Fibroblast of lung (primary cell): Measurements from ENCODE around the gene EDEM1. TPM values are rescaled to one million over a fixed set of nuclear protein-coding genes. Genes with fewer than 3 reads are reported as not detected.

Experiments
- DNase-seq, 2 donors: peaks; one replicate each; pipeline versions ENCODE4 v3.0.0 to v3.0.0-alpha.2; 2010; ENCODE audit warnings: low read depth in 2 of 2
- H2AFZ ChIP-seq: 2 replicates; pipeline ENCODE4 v1.5.1; 2012; ENCODE audit warnings: low read length, control low read depth, inconsistent platforms
- H3K27ac ChIP-seq: 2 replicates; pipeline ENCODE4 v1.5.1; 2011; ENCODE audit warnings: low read length, control low read depth; ENCODE audit not compliant: insufficient read depth
- H3K27me3 ChIP-seq: 2 replicates; pipeline ENCODE4 v1.5.1; 2011; ENCODE audit warnings: mild to moderate bottlenecking, low read length; ENCODE audit not compliant: control insufficient read depth, insufficient read depth
- H3K36me3 ChIP-seq: 2 replicates; pipeline ENCODE4 v1.5.1; 2011; ENCODE audit warnings: low read length; ENCODE audit not compliant: control insufficient read depth, insufficient read depth
- H3K4me1 ChIP-seq: 2 replicates; pipeline ENCODE4 v1.5.1; 2011; ENCODE audit warnings: low read length; ENCODE audit not compliant: control insufficient read depth, insufficient read depth; ENCODE audit errors: extremely low read depth
- H3K4me2 ChIP-seq: 2 replicates; pipeline ENCODE4 v1.5.1; 2011; ENCODE audit warnings: low read length, control low read depth; ENCODE audit not compliant: insufficient read depth; ENCODE audit errors: extremely low read depth
- H3K4me3 ChIP-seq, 4 experiments: fragments of 200-600 bp in 1 of 4; sonication (generic) in 1 of 4; replicated peaks in 1 of 4; 2 replicates each; pipeline ENCODE4 v1.5.1; 2011 to 2016; ENCODE audit warnings: low read length in 4 of 4, low read depth in 3 of 4, mild to moderate bottlenecking in 3 of 4, control low read depth in 2 of 4, inconsistent platforms in 1 of 4, mixed read lengths in 1 of 4; ENCODE audit not compliant: insufficient read depth in 1 of 4; ENCODE audit errors: control extremely low read depth in 1 of 4
- H3K79me2 ChIP-seq: 2 replicates; pipeline ENCODE4 v1.5.1; 2012; ENCODE audit warnings: mild to moderate bottlenecking, low read length, inconsistent platforms; ENCODE audit not compliant: control insufficient read depth, insufficient read depth
- H3K9ac ChIP-seq: 2 replicates; pipeline ENCODE4 v1.5.1; 2011; ENCODE audit warnings: mild to moderate bottlenecking, low read length, control low read depth; ENCODE audit not compliant: insufficient read depth
- H3K9me3 ChIP-seq: 2 replicates; pipeline ENCODE4 v1.5.1; 2012; ENCODE audit warnings: low read depth, low read length; ENCODE audit not compliant: control insufficient read depth, insufficient read depth
- H4K20me1 ChIP-seq: 2 replicates; pipeline ENCODE4 v1.5.1; 2011; ENCODE audit warnings: low read length; ENCODE audit not compliant: control insufficient read depth, insufficient read depth; ENCODE audit errors: extremely low read depth
- CTCF ChIP-seq, 2 donors: IDR thresholded peaks in 1 of 2; conservative IDR thresholded peaks in 1 of 2; 1 replicate in 1 of 2; 2 replicates in 1 of 2; pipeline ENCODE4 v1.5.1; 2011 to 2012; ENCODE audit warnings: low read length in 2 of 2, control low read depth in 1 of 2, inconsistent platforms in 1 of 2, low read depth in 1 of 2, mild to moderate bottlenecking in 1 of 2
- EZH2 ChIP-seq: IDR thresholded peaks from 2 replicates; pipeline ENCODE4 v1.5.1; 2012; ENCODE audit warnings: low read length, control low read depth, mild to moderate bottlenecking; ENCODE audit errors: missing control alignments
- polyA plus RNA-seq, 2 donors: library from polyadenylated mRNA; depleted of rRNA in 1 of 2; stranded (reverse) in 1 of 2; unstranded in 1 of 2; fragments of >200 nt; gene quantifications; 2 replicates each; pipeline ENCODE4 v1.2.1, GENCODE V29; 2011 to 2012; ENCODE audit warnings: missing spikeins in 1 of 2
- total RNA-seq: library from RNA; depleted of rRNA; stranded (reverse); fragments of >200 nt; gene quantifications from 2 replicates; pipeline ENCODE4 v1.2.1, GENCODE V29; 2014

EDEM1 gene
- total and polyA plus RNA-seq, 2 donors (not counting 1 experiment from before 2014, with no cell fraction given) = 23.6 to 42.4 TPM

DNA sequence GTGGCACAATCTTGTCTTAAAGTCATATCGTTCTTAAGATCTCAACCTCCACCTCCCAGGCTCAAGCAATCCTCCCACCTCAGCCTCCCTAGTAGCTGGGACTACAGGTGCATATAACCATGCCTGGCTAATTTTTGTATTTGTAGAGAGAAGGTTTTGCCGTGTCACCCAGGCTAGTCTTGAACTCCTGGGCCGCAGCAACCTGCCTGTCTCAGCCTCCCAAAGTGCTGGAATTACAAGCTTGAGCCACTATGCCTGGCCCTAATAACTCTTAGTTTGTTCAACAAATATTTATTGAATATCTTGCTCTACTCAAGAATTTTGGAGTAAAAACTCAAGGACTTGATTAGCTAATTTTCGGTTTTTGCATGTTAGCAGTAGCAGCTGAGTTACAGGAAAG lies 19.4 kb upstream of the EDEM1 start:
- Histone ChIP-seq H3K4me2 (no peak overlapping the region), H3K36me3 (peaks cover 2% of the 10 kb centered on the region), H2AFZ (no peak overlapping the region), H3K79me2 (peaks cover 56% of the 10 kb centered on the region), H3K9me3 (no peaks in the 10 kb centered on the region), H4K20me1 (peaks cover 2% of the 10 kb centered on the region), H3K27me3 (no peaks in the 10 kb centered on the region), H3K4me3 (no peak overlapping the region), H3K27ac (no peak overlapping the region), H3K9ac (no peak overlapping the region), H3K4me1 (no peaks in the 10 kb centered on the region)
- no peak for DNase-seq
- TF ChIP-seq CTCF (conservative IDR thresholded peaks at IDR 0.05 in 1 of 2, IDR thresholded peaks at IDR 0.05 in 1 of 2; ENCODE audit: low read depth in 1 of 2, low read length in 2 of 2) (no peak), EZH2 (no peak)

- no peak overlapping the region for H3K9ac ChIP-seq
- peaks cover 2% of the 10 kb centered on the region for H3K36me3 ChIP-seq
- no peak overlapping the region for H3K27ac ChIP-seq
- no peak for DNase-seq
- no peak overlapping the region for H3K4me2 ChIP-seq
- TF ChIP-seq EZH2 = no peak
- no peak for TF ChIP-seq CTCF (conservative IDR thresholded peaks at IDR 0.05 in 1 of 2, IDR thresholded peaks at IDR 0.05 in 1 of 2; ENCODE audit: low read depth in 1 of 2, low read length in 2 of 2)
- no peaks in the 10 kb centered on the region for H3K4me1 ChIP-seq
- H3K79me2 ChIP-seq = peaks cover 40% of the 10 kb centered on the region
- H3K9me3 ChIP-seq = no peaks in the 10 kb centered on the region
- H4K20me1 ChIP-seq = no peaks in the 10 kb centered on the region
- H3K27me3 ChIP-seq = no peaks in the 10 kb centered on the region
- H3K4me3 ChIP-seq = no peak overlapping the region
- no peak overlapping the region for H2AFZ ChIP-seq
Measured at GRCh38 chr3:5169807-5170206, 17.7 kb upstream of the EDEM1 start.

- Histone ChIP-seq H3K79me2 (peaks cover 30% of the 10 kb centered on the region), H3K9me3 (no peaks in the 10 kb centered on the region), H3K4me2 (no peak overlapping the region), H3K27ac (no peak overlapping the region), H3K4me1 (no peaks in the 10 kb centered on the region), H3K36me3 (peaks cover 3% of the 10 kb centered on the region), H3K4me3 (no peak overlapping the region), H4K20me1 (no peaks in the 10 kb centered on the region), H2AFZ (no peak overlapping the region), H3K9ac (no peak overlapping the region), H3K27me3 (no peaks in the 10 kb centered on the region)
- TF ChIP-seq EZH2 (no peak), CTCF (conservative IDR thresholded peaks at IDR 0.05 in 1 of 2, IDR thresholded peaks at IDR 0.05 in 1 of 2; ENCODE audit: low read depth in 1 of 2, low read length in 2 of 2) (no peak)
- DNase-seq = no peak
Measured at GRCh38 chr3:5170975-5171374, 16.5 kb upstream of the EDEM1 start.
